ENCODE data around the gene FAM47A.

FAM47A gene

GRCh38 chrX:34132028-34132427 lies at the start of gene FAM47A:
TSS of gene FAM47A (minus strand) at chrX:34132314. CDS start at chrX:34132278, 36 bp downstream.
- DNase-seq: no peak

- no peak for DNase-seq
Measured at GRCh38 chrX:34147345-34147744, 15.2 kb upstream of the FAM47A start.

GRCh38 chrX:34146906-34147305 lies 14.8 kb upstream of the FAM47A start:
- no peak for DNase-seq

GRCh38 chrX:34144246-34144645 lies 12.1 kb upstream of the FAM47A start:
- DNase-seq: no peak

GRCh38 chrX:34140816-34141215 lies 8.7 kb upstream of the FAM47A start:
- DNase-seq: no peak

GRCh38 chrX:34130980-34131744 lies 952 bp downstream of the FAM47A start:
- no peak for DNase-seq

GRCh38 chrX:34130501-34130900 lies 1.6 kb downstream of the FAM47A start:
- no peak for DNase-seq

- DNase-seq: no peak
Measured at GRCh38 chrX:34126011-34126410, 6.1 kb downstream of the FAM47A start.

- DNase-seq: no peak
Measured at GRCh38 chrX:34119122-34119521, 13.0 kb downstream of the FAM47A start.

- DNase-seq: no peak
Measured at GRCh38 chrX:34112459-34112858, 19.7 kb downstream of the FAM47A start.
